HG03045 (cell line): Measurements from ENCODE around the gene ZNF23.

Source experiments
- ATAC-seq: cut with Tn5 transposase; IDR thresholded peaks from one replicate; pipeline ENCODE4 v1.9.1; 2021; ENCODE audit warnings: mild to moderate bottlenecking, moderate library complexity; ENCODE audit not compliant: unreplicated experiment

ZNF23 gene

DNA sequence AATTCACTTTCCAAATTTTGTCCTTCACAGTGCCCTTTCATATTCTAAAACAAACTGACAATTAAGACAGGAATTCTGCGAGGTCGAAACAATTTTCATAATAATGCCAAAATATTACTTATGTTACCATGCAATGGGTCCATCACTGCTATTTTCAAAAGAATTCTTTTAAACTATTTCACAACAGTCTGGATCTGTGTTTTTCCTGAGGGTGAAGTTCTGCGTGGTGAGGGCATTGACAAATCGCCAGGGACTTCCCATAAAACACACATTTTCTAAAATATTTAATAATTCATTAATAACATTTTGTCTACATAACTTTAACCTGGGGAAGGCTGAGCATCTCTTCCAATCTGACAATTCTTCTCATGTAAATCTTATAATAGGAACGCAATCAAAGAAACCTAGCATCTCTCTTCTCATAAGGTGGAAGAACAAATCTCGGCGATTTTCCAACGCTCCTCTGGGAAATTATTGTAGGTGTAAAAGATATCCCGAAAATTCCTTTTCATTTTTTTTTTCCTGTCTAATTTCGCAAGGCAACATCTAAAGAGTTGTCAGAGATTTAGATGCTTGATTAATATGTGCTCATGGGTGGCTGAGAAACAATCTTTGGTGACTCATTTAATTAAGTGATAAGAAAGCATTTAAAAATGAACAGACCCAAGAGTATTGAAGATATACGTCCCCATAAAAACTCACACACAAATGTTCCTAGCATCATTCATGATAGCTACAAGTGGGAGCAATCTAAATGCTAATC lies 62.1 kb downstream of the ZNF23 start:
- ATAC-seq: no peak
